ENCODE data around the gene MYADML2.

MYADML2 gene

GRCh38 chr17:81948635-81949378 is 1.8 kb upstream of the MYADML2 start:
- H3K27ac ChIP-seq (ENCODE audit: low read length), result no peak overlapping the region
- H3K36me3 ChIP-seq (ENCODE audit: control insufficient read depth, insufficient read depth, low read length), result no peaks in the 10 kb centered on the region
- H3K27me3 ChIP-seq (ENCODE audit: control insufficient read depth, insufficient read depth, low read length), result no peaks in the 10 kb centered on the region
- no peak overlapping the region for H3K4me3 ChIP-seq (ENCODE audit: low read length)
- WGBS (ENCODE audit: insufficient coverage, insufficient read length), result no CpG with 5 or more reads among the region's 17 CpGs
- no peaks in the 10 kb centered on the region for H3K4me1 ChIP-seq (ENCODE audit: control insufficient read depth, insufficient read depth, low read length)
- DNase-seq (ENCODE audit: low read depth, low spot score), result no peak
- no peaks in the 10 kb centered on the region for H3K9me3 ChIP-seq (ENCODE audit: control insufficient read depth, insufficient read depth, low read length)

DNA sequence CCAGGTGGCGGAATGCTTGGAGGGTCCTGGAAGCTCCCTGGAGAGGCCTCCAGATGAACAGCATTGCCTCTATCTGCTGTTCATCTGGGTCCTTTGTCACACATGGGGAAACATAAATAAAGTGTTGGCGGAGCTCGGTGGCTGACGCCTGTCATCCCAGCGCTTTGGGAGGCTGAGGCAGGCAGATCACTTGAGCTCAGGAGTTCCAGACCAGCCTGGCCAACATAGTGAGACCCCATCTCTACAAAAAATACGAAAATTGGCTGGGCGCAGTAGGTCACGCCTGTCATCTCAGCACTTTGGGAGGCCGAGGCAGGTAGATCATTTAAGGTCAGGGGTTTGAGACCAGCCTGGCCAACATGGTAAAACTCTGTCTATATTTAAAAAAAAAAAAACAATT is 2.2 kb downstream of the MYADML2 start:
- Histone ChIP-seq H3K36me3 (ENCODE audit: control insufficient read depth, insufficient read depth, low read length) (no peaks in the 10 kb centered on the region), H3K27ac (ENCODE audit: low read length) (no peak overlapping the region), H3K4me3 (ENCODE audit: low read length) (no peak overlapping the region), H3K27me3 (ENCODE audit: control insufficient read depth, insufficient read depth, low read length) (no peaks in the 10 kb centered on the region), H3K4me1 (ENCODE audit: control insufficient read depth, insufficient read depth, low read length) (peaks cover 11% of the 10 kb centered on the region), H3K9me3 (ENCODE audit: control insufficient read depth, insufficient read depth, low read length) (no peaks in the 10 kb centered on the region)
- DNase-seq (ENCODE audit: low read depth, low spot score), result no peak
- WGBS (ENCODE audit: insufficient coverage, insufficient read length), result no CpG with 5 or more reads among the region's 9 CpGs

- no CpG with 5 or more reads among the region's 12 CpGs for WGBS (ENCODE audit: insufficient coverage, insufficient read length)
- no peaks in the 10 kb centered on the region for H3K9me3 ChIP-seq (ENCODE audit: control insufficient read depth, insufficient read depth, low read length)
- DNase-seq (ENCODE audit: low read depth, low spot score), result no peak
- H3K27ac ChIP-seq (ENCODE audit: low read length), result no peak overlapping the region
- H3K4me3 ChIP-seq (ENCODE audit: low read length), result no peak overlapping the region
- H3K36me3 ChIP-seq (ENCODE audit: control insufficient read depth, insufficient read depth, low read length), result no peaks in the 10 kb centered on the region
- no peaks in the 10 kb centered on the region for H3K27me3 ChIP-seq (ENCODE audit: control insufficient read depth, insufficient read depth, low read length)
- peaks cover 11% of the 10 kb centered on the region for H3K4me1 ChIP-seq (ENCODE audit: control insufficient read depth, insufficient read depth, low read length)
Measured at GRCh38 chr17:81942167-81942553, 4.9 kb downstream of the MYADML2 start.

- no CpG with 5 or more reads among the region's 30 CpGs for WGBS (ENCODE audit: insufficient coverage, insufficient read length)
- H3K36me3 ChIP-seq (ENCODE audit: control insufficient read depth, insufficient read depth, low read length), result no peaks in the 10 kb centered on the region
- no peak for DNase-seq (ENCODE audit: low read depth, low spot score)
- H3K27me3 ChIP-seq (ENCODE audit: control insufficient read depth, insufficient read depth, low read length), result no peaks in the 10 kb centered on the region
- no peak overlapping the region for H3K4me3 ChIP-seq (ENCODE audit: low read length)
- H3K27ac ChIP-seq (ENCODE audit: low read length), result no peak overlapping the region
- peaks cover 11% of the 10 kb centered on the region for H3K4me1 ChIP-seq (ENCODE audit: control insufficient read depth, insufficient read depth, low read length)
- no peaks in the 10 kb centered on the region for H3K9me3 ChIP-seq (ENCODE audit: control insufficient read depth, insufficient read depth, low read length)
Measured at GRCh38 chr17:81941484-81942166, 5.4 kb downstream of the MYADML2 start.

DNA sequence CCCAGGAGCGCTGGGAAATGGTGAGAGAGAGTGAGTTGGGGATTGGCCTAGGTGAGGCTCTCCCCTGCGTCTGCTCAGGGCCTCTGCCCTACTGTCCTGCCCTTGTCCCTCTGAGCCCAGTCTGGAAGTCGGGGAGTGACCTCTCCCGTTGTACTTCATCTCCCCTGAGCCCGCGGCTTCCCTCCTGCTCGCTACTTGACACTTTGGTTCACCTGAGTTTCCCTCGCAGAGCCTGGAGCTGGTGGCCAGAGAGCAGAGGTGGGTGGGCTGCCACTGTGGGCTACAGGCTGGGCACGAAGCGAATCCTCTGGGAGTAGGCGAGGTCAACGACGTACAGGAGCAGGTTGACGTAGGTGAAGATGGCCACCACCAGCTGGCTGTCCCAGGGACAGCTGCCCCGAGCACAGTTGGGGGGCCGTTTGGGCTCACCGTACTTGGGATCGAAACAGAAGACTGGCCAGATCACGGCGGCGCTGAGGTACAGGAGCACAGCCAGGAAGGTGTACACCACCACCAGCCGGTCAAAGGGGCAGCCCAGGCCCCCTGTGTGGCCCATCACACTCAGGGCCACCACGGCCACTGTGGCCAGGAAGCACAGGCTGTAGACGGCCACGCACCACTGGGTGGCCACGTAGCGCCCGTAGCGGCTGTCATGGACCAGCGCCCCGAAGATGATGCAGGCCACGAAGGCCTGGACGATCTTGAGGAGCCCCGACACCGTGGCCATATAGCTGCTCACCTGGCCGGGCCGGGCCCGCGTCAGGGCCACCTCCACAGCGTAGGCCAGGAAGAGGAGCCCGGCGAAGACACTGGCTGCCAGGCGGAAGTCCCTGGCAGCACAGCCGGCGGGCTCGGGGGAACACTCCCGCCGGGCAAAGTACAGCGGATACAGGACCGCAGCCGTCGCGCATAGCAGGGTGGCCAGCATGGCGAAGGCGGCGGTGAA is 6.2 kb downstream of the MYADML2 start:
- peaks cover 14% of the 10 kb centered on the region for H3K4me1 ChIP-seq (ENCODE audit: control insufficient read depth, insufficient read depth, low read length)
- no peaks in the 10 kb centered on the region for H3K9me3 ChIP-seq (ENCODE audit: control insufficient read depth, insufficient read depth, low read length)
- no peak for DNase-seq (ENCODE audit: low read depth, low spot score)
- no CpG with 5 or more reads among the region's 56 CpGs for WGBS (ENCODE audit: insufficient coverage, insufficient read length)
- no peak overlapping the region for H3K4me3 ChIP-seq (ENCODE audit: low read length)
- H3K27me3 ChIP-seq (ENCODE audit: control insufficient read depth, insufficient read depth, low read length), result no peaks in the 10 kb centered on the region
- no peak overlapping the region for H3K27ac ChIP-seq (ENCODE audit: low read length)
- H3K36me3 ChIP-seq (ENCODE audit: control insufficient read depth, insufficient read depth, low read length), result no peaks in the 10 kb centered on the region

DNA sequence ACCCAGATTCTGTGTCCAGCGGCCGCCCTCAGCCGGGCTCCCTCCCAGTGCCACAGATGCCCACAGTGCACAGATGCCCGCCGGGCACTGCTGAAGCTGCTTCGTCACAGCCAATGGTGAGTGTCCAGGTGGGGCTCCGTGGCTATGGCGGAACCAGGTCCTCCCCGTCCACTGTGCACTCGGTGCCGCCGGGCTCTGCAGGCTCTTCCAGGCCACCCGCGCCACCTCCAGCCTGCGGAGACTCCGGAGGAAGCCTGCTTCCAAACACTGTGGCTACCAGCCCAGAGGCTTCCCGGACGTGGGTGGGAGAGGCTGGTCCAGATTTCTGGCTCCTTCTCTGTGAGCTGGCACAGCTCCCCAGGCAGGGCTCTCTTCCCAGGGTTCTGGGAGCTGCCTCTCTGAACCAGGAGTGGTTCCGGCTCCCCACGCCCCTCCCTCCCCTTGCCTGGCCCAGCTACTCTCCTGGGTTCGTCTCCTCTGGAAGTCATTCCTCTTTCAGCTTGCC is 7.1 kb downstream of the MYADML2 start:
- H3K4me1 ChIP-seq (ENCODE audit: control insufficient read depth, insufficient read depth, low read length), result peaks cover 15% of the 10 kb centered on the region
- peaks cover 5% of the 10 kb centered on the region for H3K36me3 ChIP-seq (ENCODE audit: control insufficient read depth, insufficient read depth, low read length)

DNA sequence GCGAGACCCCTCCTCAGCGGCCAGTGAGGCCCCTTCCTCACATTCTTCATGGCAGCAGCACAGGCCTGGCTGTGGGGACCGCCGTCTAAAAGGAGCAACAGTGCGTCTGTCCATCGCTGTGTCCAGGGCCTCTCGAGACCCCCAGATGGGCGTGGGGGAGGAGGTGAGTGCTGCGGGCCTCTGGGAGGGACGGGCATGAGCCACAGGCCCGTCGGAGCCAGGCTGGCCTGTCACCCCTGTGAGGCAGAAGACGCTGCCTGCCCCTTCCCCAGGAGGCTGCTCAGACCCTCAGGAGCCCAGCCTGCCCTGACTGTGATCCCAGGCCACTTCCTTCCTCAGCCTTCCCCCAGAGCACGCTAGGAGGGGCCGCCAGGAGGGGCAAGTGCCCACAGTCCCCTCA is 7.8 kb downstream of the MYADML2 start:
- WGBS (ENCODE audit: insufficient coverage, insufficient read length), result no CpG with 5 or more reads among the region's 15 CpGs
- H3K27ac ChIP-seq (ENCODE audit: low read length), result no peak overlapping the region
- no peak overlapping the region for H3K4me3 ChIP-seq (ENCODE audit: low read length)
- peaks cover 10% of the 10 kb centered on the region for H3K36me3 ChIP-seq (ENCODE audit: control insufficient read depth, insufficient read depth, low read length)
- no peak for DNase-seq (ENCODE audit: low read depth, low spot score)
- peaks cover 15% of the 10 kb centered on the region for H3K4me1 ChIP-seq (ENCODE audit: control insufficient read depth, insufficient read depth, low read length)
- no peaks in the 10 kb centered on the region for H3K27me3 ChIP-seq (ENCODE audit: control insufficient read depth, insufficient read depth, low read length)
- H3K9me3 ChIP-seq (ENCODE audit: control insufficient read depth, insufficient read depth, low read length), result no peaks in the 10 kb centered on the region

More for the DNA sequence above, 7.1 kb downstream of the MYADML2 start:
- Histone ChIP-seq H3K4me3 (ENCODE audit: low read length) (no peak overlapping the region), H3K27me3 (ENCODE audit: control insufficient read depth, insufficient read depth, low read length) (no peaks in the 10 kb centered on the region), H3K27ac (ENCODE audit: low read length) (no peak overlapping the region), H3K9me3 (ENCODE audit: control insufficient read depth, insufficient read depth, low read length) (no peaks in the 10 kb centered on the region)
- no CpG with 5 or more reads among the region's 21 CpGs for WGBS (ENCODE audit: insufficient coverage, insufficient read length)
- DNase-seq (ENCODE audit: low read depth, low spot score), result no peak

DNA sequence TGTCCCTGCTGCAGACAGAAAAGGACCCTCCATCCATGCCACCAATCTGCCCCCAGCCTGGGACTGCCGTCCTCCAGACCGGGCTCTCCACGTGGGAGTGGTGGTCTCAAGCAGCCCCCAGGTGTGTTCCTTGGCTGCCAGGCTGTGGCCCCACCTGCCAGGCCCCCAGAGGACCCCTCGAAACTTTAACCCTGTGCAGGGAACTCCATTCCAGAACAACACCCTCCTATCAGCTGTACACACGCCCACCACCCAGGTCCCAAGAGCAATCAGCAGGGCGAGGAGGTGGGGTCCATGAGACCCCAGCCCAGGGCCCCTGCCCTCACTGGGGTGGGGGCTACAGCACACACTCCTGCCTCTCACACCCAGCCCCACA is 11.3 kb downstream of the MYADML2 start:
- no CpG with 5 or more reads among the region's 6 CpGs for WGBS (ENCODE audit: insufficient coverage, insufficient read length)
- no peak for DNase-seq (ENCODE audit: low read depth, low spot score)
- H3K27ac ChIP-seq (ENCODE audit: low read length), result no peak overlapping the region
- H3K4me1 ChIP-seq (ENCODE audit: control insufficient read depth, insufficient read depth, low read length), result peaks cover 4% of the 10 kb centered on the region
- no peak overlapping the region for H3K4me3 ChIP-seq (ENCODE audit: low read length)
- peaks cover 10% of the 10 kb centered on the region for H3K36me3 ChIP-seq (ENCODE audit: control insufficient read depth, insufficient read depth, low read length)
- H3K9me3 ChIP-seq (ENCODE audit: control insufficient read depth, insufficient read depth, low read length), result no peaks in the 10 kb centered on the region
- H3K27me3 ChIP-seq (ENCODE audit: control insufficient read depth, insufficient read depth, low read length), result no peaks in the 10 kb centered on the region

- WGBS (ENCODE audit: insufficient coverage, insufficient read length), result no CpG with 5 or more reads among the region's 38 CpGs
- Histone ChIP-seq H3K4me3 (ENCODE audit: low read length) (no peak overlapping the region), H3K27me3 (ENCODE audit: control insufficient read depth, insufficient read depth, low read length) (no peaks in the 10 kb centered on the region), H3K36me3 (ENCODE audit: control insufficient read depth, insufficient read depth, low read length) (peaks cover 10% of the 10 kb centered on the region), H3K9me3 (ENCODE audit: control insufficient read depth, insufficient read depth, low read length) (no peaks in the 10 kb centered on the region), H3K27ac (ENCODE audit: low read length) (no peak overlapping the region), H3K4me1 (ENCODE audit: control insufficient read depth, insufficient read depth, low read length) (peaks cover 4% of the 10 kb centered on the region)
- DNase-seq (ENCODE audit: low read depth, low spot score), result no peak
Measured at GRCh38 chr17:81934850-81935708, 12.0 kb downstream of the MYADML2 start.

All from iPS DF 6.9 (cell line).